GM10248 (cell line): ENCODE data around the gene SYT17.

Source experiments
- CTCF ChIA-PET: fragments of 300-600 bp; sonication (Branson Sonifier 250); formaldehyde crosslinking; extraction: SDS; loops from one replicate; lab custom pipeline; 2021; ENCODE audit warnings: antibody characterized with exemption; lab: Yijun Ruan, JAX
- POLR2A ChIA-PET: fragments of 350-650 bp; sonication (Branson Sonifier 250); formaldehyde crosslinking; extraction: SDS; loops from one replicate; lab custom pipeline; 2020; ENCODE audit warnings: antibody characterized with exemption; lab: Yijun Ruan, JAX
- DNase-seq: peaks from one replicate; pipeline ENCODE4 v3.0.0; 2012; ENCODE audit errors: extremely low spot score
- CTCF ChIP-seq: IDR thresholded peaks from 2 replicates; pipeline ENCODE4 v1.5.1; 2012; ENCODE audit warnings: mild to moderate bottlenecking, low read depth; ENCODE audit errors: extremely low read depth, missing control alignments, control extremely low read depth

The SYT17 gene

GRCh38 chr16:19167710-19168370, at the start of gene SYT17:
Gene SYT17 (plus strand): TSS chr16:19168240. CDS start chr16:19168647, 407 bp downstream.
- CTCF ChIA-PET, result interaction anchor here (1.2 to 1.5 kb wide), 2 partner anchors 9 to 82 kb away, joined by 3 to 4 read pairs; no protein-coding TSS in a partner anchor
- POLR2A ChIA-PET, result no interaction called here
- DNase-seq, result peak; percentile 89
- TF ChIP-seq CTCF, result peak; percentile 83

- no peak for DNase-seq
- TF ChIP-seq CTCF, result no peak
- ChIA-PET POLR2A (interaction anchor here (0.6 to 1.1 kb wide), 2 partner anchors 9 to 12 kb away, joined by 3 to 6 read pairs; no protein-coding TSS in a partner anchor), CTCF (interaction anchor here (0.9 to 3.3 kb wide), 4 partner anchors 12 to 253 kb away, joined by 3 to 14 read pairs (median 4); no protein-coding TSS in a partner anchor)
Observed at GRCh38 chr16:19118938-19119431, 49.1 kb upstream of the SYT17 start.

GRCh38 chr16:19119564-19119963, 48.5 kb upstream of the SYT17 start:
- TF ChIP-seq CTCF, result no peak
- CTCF ChIA-PET, result interaction anchor here (0.9 to 1.2 kb wide), 3 partner anchors 11 to 253 kb away, joined by 3 to 4 read pairs (median 4); no protein-coding TSS in a partner anchor
- POLR2A ChIA-PET, result interaction anchor here (0.6 to 1.1 kb wide), 2 partner anchors 10 to 12 kb away, joined by 3 to 6 read pairs; no protein-coding TSS in a partner anchor
- DNase-seq, result no peak

- ChIA-PET CTCF (interaction anchor here (0.8 to 4.7 kb wide), 3 partner anchors 10 to 37 kb away, joined by 3 to 16 read pairs (median 4); partner anchors contain the start of gene ITPRIPL2), POLR2A (no interaction called here)
- TF ChIP-seq CTCF, result no peak
- DNase-seq, result no peak
Observed at GRCh38 chr16:19123535-19124178, 44.4 kb upstream of the SYT17 start.

GRCh38 chr16:19126300-19126699, 41.7 kb upstream of the SYT17 start:
- POLR2A ChIA-PET, result interaction anchor here (0.7 kb wide), 1 partner anchor 9 kb away, joined by 3 read pairs; no protein-coding TSS in a partner anchor
- CTCF ChIA-PET, result interaction anchor here (1.5 to 4.7 kb wide), 2 partner anchors 9 to 40 kb away, joined by 6 to 16 read pairs; no protein-coding TSS in a partner anchor
- no peak for TF ChIP-seq CTCF
- DNase-seq, result no peak

GRCh38 chr16:19127205-19127604, 40.8 kb upstream of the SYT17 start:
- ChIA-PET POLR2A (interaction anchor here (1.6 kb wide), 1 partner anchor 10 kb away, joined by 3 read pairs; no protein-coding TSS in a partner anchor), CTCF (interaction anchor here (0.9 to 1.2 kb wide), 3 partner anchors 10 to 41 kb away, joined by 3 to 7 read pairs (median 4); no protein-coding TSS in a partner anchor)
- no peak for DNase-seq
- TF ChIP-seq CTCF, result no peak
